GM12878 (cell line): ENCODE results near the gene GARIN5B.

ENCODE experiments used
- CHD4 ChIP-seq: fragments of 200-600 bp; sonication (generic); IDR thresholded peaks from 2 replicates; pipeline ENCODE4 v1.6.1; 2016; ENCODE audit warnings: mild to moderate bottlenecking
- EP300 ChIP-seq, 2 experiments: fragments of 150-350 bp in 1 of 2; IDR thresholded peaks; 2 replicates each; pipeline ENCODE4 v1.6.1; 2011 to 2012; ENCODE audit warnings: low read depth in 2 of 2, low read length in 2 of 2, borderline replicate concordance in 1 of 2, improper control_type of control experiment in 1 of 2, inconsistent platforms in 1 of 2; ENCODE audit not compliant: control insufficient read depth in 1 of 2
- ESRRA ChIP-seq: IDR thresholded peaks from 2 replicates; pipeline ENCODE4 v1.6.1; 2012; ENCODE audit warnings: mild to moderate bottlenecking, low read length, improper control_type of control experiment
- EZH2 ChIP-seq: IDR thresholded peaks from 2 replicates; pipeline ENCODE4 v1.6.1; 2012; ENCODE audit warnings: low read depth, mild to moderate bottlenecking, control low read depth, inconsistent platforms, low read length, borderline replicate concordance; ENCODE audit not compliant: control insufficient read depth
- MYC ChIP-seq: IDR thresholded peaks from 2 replicates; pipeline ENCODE4 v1.6.1; 2011; ENCODE audit warnings: mild to moderate bottlenecking, low read length, moderate library complexity, inconsistent platforms; ENCODE audit not compliant: insufficient read depth, insufficient replicate concordance, insufficient read length, severe bottlenecking
- NFIC ChIP-seq: IDR thresholded peaks from 2 replicates; pipeline ENCODE4 v1.6.1; 2012; ENCODE audit warnings: low read depth, mild to moderate bottlenecking, inconsistent platforms, low read length, moderate library complexity
- NR2C1 ChIP-seq: fragments of 450-650 bp; IDR thresholded peaks from 2 replicates; pipeline ENCODE4 v1.6.1; 2017; ENCODE audit warnings: antibody characterized with exemption, mild to moderate bottlenecking, moderate library complexity
- NRF1 ChIP-seq: conservative IDR thresholded peaks from 2 replicates; pipeline ENCODE4 v1.6.1; 2011; ENCODE audit warnings: mild to moderate bottlenecking, low read depth, low read length, improper control_type of control experiment
- POLR2A ChIP-seq: IDR thresholded peaks from 2 replicates; pipeline ENCODE4 v1.6.1; 2011; ENCODE audit warnings: low read depth, mild to moderate bottlenecking, low read length
- SRF ChIP-seq, 2 experiments: IDR thresholded peaks; 2 replicates each; pipeline ENCODE4 v1.6.1; 2011; ENCODE audit warnings: low read depth in 2 of 2, low read length in 2 of 2, mild to moderate bottlenecking in 1 of 2, moderate library complexity in 1 of 2
- TCF7 ChIP-seq: IDR thresholded peaks from 2 replicates; pipeline ENCODE4 v1.6.1; 2014; ENCODE audit warnings: antibody characterized with exemption, borderline replicate concordance
- ZNF24 ChIP-seq: fragments of 450-650 bp; IDR thresholded peaks from 2 replicates; pipeline ENCODE4 v1.6.1; 2017; ENCODE audit warnings: antibody characterized with exemption, mild to moderate bottlenecking
- TF ChIP-seq, protein P1 (sequence below): IDR thresholded peaks from 2 replicates; pipeline ENCODE4 v1.6.1; 2011; ENCODE audit warnings: low read depth, low read length, improper control_type of control experiment, borderline replicate concordance
- TF ChIP-seq, protein P2 (sequence below): IDR thresholded peaks from 2 replicates; pipeline ENCODE4 v1.6.1; 2012; ENCODE audit warnings: low read depth, low read length, improper control_type of control experiment

GRCh38 chr19:55390461-55390880 is 27.4 kb upstream of the GARIN5B start:
- TF ChIP-seq NR2C1 = no peak
- no peak for TF ChIP-seq EZH2
- TF ChIP-seq CHD4 = no peak
- TF ChIP-seq, protein P1, sequence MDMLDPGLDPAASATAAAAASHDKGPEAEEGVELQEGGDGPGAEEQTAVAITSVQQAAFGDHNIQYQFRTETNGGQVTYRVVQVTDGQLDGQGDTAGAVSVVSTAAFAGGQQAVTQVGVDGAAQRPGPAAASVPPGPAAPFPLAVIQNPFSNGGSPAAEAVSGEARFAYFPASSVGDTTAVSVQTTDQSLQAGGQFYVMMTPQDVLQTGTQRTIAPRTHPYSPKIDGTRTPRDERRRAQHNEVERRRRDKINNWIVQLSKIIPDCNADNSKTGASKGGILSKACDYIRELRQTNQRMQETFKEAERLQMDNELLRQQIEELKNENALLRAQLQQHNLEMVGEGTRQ = no peak
- TF ChIP-seq ZNF24 = no peak
- TF ChIP-seq NRF1 = no peak
- no peak for TF ChIP-seq TCF7
- no peak for TF ChIP-seq ESRRA
- TF ChIP-seq POLR2A = peak; percentile 28; the same call in 1 of the 2 replicates
- TF ChIP-seq NFIC = no peak
- TF ChIP-seq, protein P2, sequence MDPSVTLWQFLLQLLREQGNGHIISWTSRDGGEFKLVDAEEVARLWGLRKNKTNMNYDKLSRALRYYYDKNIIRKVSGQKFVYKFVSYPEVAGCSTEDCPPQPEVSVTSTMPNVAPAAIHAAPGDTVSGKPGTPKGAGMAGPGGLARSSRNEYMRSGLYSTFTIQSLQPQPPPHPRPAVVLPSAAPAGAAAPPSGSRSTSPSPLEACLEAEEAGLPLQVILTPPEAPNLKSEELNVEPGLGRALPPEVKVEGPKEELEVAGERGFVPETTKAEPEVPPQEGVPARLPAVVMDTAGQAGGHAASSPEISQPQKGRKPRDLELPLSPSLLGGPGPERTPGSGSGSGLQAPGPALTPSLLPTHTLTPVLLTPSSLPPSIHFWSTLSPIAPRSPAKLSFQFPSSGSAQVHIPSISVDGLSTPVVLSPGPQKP = no peak
- no peak for TF ChIP-seq MYC
- no peak for TF ChIP-seq SRF (IDR thresholded peaks at IDR 0.05; ENCODE audit: low read depth in 2 of 2, low read length in 2 of 2)
- no peak for TF ChIP-seq EP300 (IDR thresholded peaks at IDR 0.05; ENCODE audit: borderline replicate concordance in 1 of 2, control insufficient read depth in 1 of 2, low read depth in 2 of 2, low read length in 2 of 2)
